Gastrocnemius medialis (tissue), 4 donors: ENCODE measurements around the gene ZNF738.

Experiments used
- POLR2A ChIP-seq, 2 donors: fragments of 450-650 bp; IDR thresholded peaks; one replicate each; pipeline ENCODE4 v1.6.1; 2017; ENCODE audit warnings: antibody characterized with exemption in 2 of 2, mild to moderate bottlenecking in 2 of 2, moderate library complexity in 2 of 2
- TF ChIP-seq, protein P1 (sequence below), 5 experiments: fragments of 450-650 bp in 3 of 5; fragments of 200-600 bp in 2 of 5; sonication (generic) in 2 of 5; IDR thresholded peaks in 4 of 5; conservative IDR thresholded peaks in 1 of 5; 1 replicate in 4 of 5; 2 replicates in 1 of 5; pipeline ENCODE4 v1.5.1; 2016 to 2019; ENCODE audit warnings: antibody characterized with exemption in 5 of 5, mild to moderate bottlenecking in 3 of 5, moderate library complexity in 3 of 5

GRCh38 chr19:21321996-21322395 is 36.8 kb upstream of the ZNF738 start:
- TF ChIP-seq, protein P1, sequence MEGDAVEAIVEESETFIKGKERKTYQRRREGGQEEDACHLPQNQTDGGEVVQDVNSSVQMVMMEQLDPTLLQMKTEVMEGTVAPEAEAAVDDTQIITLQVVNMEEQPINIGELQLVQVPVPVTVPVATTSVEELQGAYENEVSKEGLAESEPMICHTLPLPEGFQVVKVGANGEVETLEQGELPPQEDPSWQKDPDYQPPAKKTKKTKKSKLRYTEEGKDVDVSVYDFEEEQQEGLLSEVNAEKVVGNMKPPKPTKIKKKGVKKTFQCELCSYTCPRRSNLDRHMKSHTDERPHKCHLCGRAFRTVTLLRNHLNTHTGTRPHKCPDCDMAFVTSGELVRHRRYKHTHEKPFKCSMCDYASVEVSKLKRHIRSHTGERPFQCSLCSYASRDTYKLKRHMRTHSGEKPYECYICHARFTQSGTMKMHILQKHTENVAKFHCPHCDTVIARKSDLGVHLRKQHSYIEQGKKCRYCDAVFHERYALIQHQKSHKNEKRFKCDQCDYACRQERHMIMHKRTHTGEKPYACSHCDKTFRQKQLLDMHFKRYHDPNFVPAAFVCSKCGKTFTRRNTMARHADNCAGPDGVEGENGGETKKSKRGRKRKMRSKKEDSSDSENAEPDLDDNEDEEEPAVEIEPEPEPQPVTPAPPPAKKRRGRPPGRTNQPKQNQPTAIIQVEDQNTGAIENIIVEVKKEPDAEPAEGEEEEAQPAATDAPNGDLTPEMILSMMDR (IDR thresholded peaks at IDR 0.05 in 4 of 5, conservative IDR thresholded peaks at IDR 0.05 in 1 of 5): no peak
- TF ChIP-seq POLR2A (IDR thresholded peaks at IDR 0.05): no peak
